GM18873 (cell line): ENCODE data around the gene SMIM32.

Experiments used
- ATAC-seq: cut with Tn5 transposase; IDR thresholded peaks from one replicate; pipeline ENCODE4 v1.9.1; 2021; ENCODE audit warnings: mild to moderate bottlenecking, moderate library complexity, moderate number of reproducible peaks; ENCODE audit not compliant: unreplicated experiment, low FRiP score

Gene SMIM32

GRCh38 chr5:136190091-136190720 is 2.8 kb downstream of the SMIM32 start:
- no peak for ATAC-seq

GRCh38 chr5:136188859-136189258 is 4.1 kb downstream of the SMIM32 start:
- no peak for ATAC-seq

DNA sequence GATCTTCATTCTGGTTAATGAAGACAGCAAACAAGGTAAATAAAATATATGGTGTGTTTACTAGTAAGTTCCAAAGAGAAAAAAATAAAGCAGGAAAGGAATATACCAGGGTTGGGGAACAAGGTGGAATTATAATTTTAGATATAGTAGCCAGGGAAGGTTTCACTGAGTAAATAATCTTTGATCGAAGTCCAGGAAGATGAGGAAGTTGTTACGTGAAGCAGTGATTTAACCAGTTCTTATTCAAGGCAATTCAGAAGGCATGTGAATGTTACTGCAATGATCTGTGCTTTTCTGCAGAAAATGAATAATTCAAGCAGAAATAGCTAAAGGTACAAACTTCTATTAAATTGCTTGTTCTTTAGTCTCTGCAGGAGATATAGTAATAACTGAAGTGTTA is 6.2 kb downstream of the SMIM32 start:
- no peak for ATAC-seq

GRCh38 chr5:136185974-136186665 is 6.8 kb downstream of the SMIM32 start:
- ATAC-seq, result no peak

- no peak for ATAC-seq
These were observed 10.3 kb downstream of the SMIM32 start for GRCh38 chr5:136182618-136183017.

- no peak for ATAC-seq
These were observed 18.8 kb downstream of the SMIM32 start for GRCh38 chr5:136174021-136174659.

- no peak for ATAC-seq
These were observed 23.7 kb downstream of the SMIM32 start for GRCh38 chr5:136169218-136169617.

DNA sequence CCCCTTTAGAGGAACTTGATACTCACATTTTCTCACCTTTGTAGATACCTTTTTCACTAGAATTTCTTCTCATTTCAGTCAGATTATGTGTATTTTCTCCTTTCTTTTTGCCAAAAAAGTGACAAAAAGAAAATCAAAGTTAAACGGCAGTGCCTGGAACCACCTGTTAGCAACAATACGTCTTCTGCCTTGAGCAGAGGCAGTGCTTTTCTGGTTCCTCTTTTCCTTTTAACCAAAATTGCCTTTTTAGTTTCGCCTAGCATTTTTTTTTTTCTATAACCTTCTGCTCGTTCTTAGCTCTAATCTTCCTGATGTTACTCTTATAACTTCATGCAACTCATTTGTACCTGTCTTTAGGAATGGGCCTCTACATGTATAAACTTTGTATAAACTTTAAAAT is 26.1 kb downstream of the SMIM32 start:
- ATAC-seq, result no peak

DNA sequence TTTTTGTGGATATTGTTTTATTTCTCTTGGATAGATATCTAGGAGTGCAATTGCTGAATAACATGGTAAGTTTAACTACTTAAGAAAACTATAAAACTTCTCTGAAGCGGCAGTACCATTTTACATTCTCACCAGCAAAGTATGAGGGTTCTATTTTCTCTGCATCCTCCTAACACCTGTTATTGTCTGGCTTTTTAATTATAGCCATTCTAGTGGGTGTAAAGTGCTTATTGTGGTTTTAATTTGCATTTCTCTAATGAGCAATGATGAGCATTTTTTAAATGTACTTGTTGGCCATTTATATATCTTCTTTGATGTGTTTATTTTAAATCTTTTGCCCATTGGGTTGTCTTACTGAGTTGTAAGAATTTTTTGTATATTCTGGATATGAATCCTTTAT is 28.7 kb downstream of the SMIM32 start:
- no peak for ATAC-seq

GRCh38 chr5:136162008-136162407 is 31.0 kb downstream of the SMIM32 start:
- ATAC-seq, result no peak

GRCh38 chr5:136159457-136159856 is 33.5 kb downstream of the SMIM32 start:
- no peak for ATAC-seq

DNA sequence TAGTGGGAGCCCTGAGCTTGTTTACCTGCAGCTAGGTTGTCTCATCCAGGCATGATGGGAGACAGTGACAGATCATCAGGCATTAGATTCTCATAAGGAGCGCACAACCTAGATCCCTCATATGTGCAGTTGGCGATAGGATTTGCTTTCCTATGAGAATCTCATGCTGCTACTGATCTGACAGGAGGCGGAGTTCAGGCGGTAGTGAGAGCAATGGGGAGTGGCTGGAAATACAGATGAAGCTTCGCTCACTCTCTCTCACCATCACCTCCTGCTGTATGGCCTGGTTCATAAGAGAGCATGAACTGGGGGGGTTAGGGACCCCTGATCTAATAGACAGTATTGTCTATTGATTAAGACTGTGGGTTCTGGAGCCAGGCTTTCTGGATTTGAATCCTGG is 35.4 kb downstream of the SMIM32 start:
- no peak for ATAC-seq

DNA sequence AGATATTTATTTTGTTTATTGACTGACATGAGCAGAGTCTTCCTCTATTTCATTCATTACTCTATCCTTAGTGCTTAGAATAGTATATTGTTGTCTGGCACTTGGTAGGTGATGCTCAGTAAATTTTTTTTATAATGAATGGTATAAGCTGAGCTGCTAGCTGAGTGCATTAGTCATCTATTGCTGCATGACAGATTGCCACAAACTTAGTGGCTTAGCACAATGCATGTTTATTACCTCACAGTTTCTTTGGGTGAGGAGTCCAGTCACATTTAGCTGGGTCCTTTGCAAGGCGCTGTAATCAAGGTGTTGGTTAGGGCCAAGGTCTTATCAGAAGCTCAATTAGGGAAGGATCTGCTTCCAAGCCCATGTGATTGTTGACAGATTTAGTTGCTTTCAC is 37.2 kb downstream of the SMIM32 start:
- ATAC-seq, result no peak

DNA sequence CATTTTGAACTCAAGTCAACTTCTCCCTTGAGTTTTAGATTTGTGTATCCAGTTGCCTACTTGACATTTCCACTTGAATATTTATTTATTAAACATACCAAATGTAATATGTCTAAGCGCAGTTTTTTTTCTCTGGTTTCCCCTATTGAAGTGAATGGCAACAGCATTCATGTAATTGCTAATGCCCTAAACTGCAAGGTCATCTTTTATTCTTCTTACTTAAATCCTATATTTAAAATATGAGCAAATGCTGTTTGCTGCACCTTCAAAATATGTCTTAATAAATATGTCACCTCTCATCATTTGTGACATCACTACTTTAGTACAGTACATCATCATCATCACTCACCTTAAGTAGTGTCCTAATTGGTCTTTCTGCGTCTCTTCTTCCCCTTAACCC is 37.9 kb downstream of the SMIM32 start:
- no peak for ATAC-seq

DNA sequence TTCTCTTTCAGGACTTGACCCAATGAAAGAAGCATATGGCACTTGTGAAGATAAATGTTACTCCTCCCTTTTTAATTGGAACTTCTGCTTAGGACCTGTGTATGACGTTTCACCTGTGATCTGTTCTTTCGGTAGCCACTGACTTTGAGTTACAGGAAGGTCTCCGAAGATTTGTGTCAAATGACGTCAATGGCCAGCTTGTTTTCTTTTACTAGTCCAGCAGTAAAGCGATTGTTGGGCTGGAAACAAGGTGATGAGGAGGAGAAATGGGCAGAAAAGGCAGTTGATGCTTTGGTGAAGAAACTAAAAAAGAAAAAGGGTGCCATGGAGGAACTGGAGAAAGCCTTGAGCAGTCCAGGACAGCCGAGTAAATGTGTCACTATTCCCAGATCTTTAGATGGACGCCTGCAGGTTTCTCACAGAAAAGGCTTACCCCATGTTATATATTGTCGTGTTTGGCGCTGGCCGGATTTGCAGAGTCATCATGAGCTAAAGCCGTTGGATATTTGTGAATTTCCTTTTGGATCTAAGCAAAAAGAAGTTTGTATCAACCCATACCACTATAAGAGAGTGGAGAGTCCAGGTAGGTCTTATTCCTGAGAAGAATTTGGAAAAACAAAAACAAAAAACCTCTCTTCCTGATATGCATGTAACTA is 39.3 kb downstream of the SMIM32 start:
- ATAC-seq, result no peak

DNA sequence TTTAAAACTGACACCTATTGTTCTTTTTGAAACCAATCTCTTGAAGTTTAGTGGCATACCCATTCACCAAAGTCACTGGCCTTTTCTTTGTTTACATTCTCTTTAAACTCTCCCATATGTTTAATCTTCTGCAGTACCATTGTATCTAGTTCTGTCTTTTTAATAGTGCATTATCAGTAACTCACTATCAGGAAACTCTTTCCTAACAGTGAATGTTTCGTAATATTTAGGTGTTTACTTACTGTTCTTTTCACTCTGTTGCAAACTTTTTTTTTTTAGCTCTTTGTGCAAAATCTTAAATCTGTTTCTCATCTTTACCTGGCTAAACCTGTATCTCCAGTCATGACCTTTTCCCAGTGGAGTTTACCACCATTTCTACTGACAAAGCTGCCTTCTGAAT is 43.1 kb downstream of the SMIM32 start:
- no peak for ATAC-seq

DNA sequence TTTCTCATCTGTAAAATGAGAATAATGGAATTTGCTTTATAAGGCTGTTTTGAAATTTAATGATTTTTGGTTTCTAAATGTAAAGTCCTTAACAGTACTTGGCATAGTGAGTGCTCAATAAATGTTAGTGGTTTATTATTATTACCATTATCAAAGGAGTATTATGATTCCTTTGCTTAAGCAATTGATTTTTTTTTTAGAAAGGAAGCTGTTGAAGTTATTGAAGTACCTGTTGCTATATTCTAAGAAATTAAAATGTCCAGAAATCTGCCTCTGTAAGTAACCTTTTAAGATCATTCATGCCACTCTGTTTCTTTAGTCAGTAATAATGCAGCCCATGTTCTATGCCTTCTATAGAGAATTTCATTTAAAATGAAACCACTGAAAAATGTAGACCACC is 45.3 kb downstream of the SMIM32 start:
- no peak for ATAC-seq

GRCh38 chr5:136146201-136146600 is 46.8 kb downstream of the SMIM32 start:
- no peak for ATAC-seq

DNA sequence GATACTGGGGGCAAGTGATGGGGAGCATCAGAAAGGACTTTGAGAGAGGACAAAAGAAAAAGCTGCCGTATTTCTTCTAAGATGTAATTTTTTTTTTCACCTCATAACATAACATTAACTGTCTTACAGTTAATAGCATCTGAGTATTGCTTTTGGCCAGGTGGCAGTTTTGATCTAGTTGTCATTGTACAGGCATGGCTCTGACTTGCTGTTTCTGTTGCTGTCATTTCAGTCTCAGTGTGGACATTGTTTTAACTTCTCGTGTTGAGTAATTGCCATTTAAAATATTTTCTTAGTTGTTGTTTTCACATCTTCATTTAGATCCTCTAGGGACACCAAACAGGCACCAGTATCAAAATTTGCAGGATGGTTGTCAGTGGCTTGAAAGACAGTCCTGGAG is 47.9 kb downstream of the SMIM32 start:
- ATAC-seq, result no peak

GRCh38 chr5:136143763-136144162 is 49.2 kb downstream of the SMIM32 start:
- no peak for ATAC-seq

DNA sequence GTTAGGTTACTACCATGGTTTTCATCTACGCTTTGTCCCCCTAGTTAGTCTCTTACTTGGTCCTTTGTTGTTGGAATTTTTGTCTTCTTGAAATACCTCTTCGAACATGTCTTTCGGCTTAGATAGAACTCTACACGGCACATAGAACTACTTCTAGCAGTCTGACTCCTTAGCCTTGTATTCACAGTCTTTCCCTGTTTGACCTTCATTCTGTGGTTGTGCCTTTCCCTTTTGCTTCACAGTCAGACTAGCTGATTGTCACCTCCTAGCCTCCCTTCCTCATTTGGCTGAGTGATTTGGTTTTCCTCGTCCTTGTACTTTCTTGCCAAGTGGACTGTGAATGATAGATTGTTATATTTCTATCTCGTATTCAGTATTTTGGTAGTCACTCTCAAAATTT is 49.6 kb downstream of the SMIM32 start:
- no peak for ATAC-seq
